GM18873 (cell line): ENCODE measurements around the gene PCDHB13.
"Not testable (repeated sequence)": the region's sequence is repeated elsewhere in the genome, so short reads cannot be mapped to it uniquely, and the experiment has no call there.

Experiments
- ATAC-seq: cut with Tn5 transposase; IDR thresholded peaks from one replicate; pipeline ENCODE4 v1.9.1; 2021; ENCODE audit warnings: mild to moderate bottlenecking, moderate library complexity, moderate number of reproducible peaks; ENCODE audit not compliant: unreplicated experiment, low FRiP score

PCDHB13 gene

DNA sequence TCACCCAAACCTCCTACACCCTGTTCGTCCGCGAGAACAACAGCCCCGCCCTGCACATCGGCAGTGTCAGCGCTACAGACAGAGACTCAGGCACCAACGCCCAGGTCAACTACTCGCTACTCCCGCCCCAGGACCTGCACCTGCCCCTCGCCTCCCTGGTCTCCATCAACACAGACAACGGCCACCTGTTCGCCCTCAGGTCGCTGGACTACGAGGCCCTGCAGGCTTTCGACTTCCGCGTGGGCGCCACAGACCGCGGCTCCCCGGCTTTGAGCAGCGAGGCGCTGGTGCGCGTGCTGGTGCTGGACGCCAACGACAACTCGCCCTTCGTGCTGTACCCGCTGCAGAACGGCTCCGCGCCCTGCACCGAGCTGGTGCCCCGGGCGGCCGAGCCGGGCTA is 12.6 kb upstream of the PCDHB13 start:
- not testable (repeated sequence) for ATAC-seq

- not testable (repeated sequence) for ATAC-seq
These were observed 12.1 kb upstream of the PCDHB13 start for GRCh38 chr5:141201646-141202045.

DNA sequence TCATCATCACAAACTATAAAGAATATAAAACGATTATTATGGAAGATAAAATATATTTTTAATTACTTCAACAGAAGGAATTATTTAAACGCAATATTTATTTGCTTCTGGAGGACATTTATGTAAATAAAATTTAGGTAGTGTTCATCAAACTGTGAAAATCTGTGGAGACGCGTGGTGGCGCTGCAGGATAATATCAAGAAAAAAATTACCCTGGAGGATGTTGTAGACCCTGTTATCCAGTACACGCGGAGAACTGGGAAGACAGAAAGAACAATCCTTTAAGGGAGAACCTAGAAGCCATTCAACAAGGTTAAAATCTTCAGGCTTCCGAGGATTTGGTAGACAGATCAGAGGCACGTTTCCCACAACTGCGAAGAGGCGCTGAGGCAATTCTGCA is 5.2 kb upstream of the PCDHB13 start, which contains the start of gene PCDHB12:
Gene PCDHB12, plus strand, starts transcription at position 242 of the 400 bp plus-strand sequence. CDS start 189 bp downstream, outside the sequence.
- ATAC-seq: no peak

- not testable (repeated sequence) for ATAC-seq
These were observed 3.4 kb upstream of the PCDHB13 start for GRCh38 chr5:141210281-141210680.

DNA sequence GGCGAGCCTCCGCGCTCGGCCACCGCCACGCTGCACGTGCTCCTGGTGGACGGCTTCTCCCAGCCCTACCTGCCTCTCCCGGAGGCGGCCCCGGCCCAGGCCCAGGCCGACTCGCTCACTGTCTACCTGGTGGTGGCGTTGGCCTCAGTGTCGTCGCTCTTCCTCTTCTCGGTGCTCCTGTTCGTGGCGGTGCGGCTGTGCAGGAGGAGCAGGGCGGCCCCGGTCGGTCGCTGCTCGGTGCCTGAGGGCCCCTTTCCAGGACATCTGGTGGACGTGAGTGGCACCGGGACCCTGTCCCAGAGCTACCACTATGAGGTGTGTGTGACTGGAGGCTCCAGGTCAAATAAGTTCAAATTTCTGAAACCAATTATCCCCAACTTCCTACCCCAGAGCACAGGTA is 2.9 kb upstream of the PCDHB13 start:
- not testable (repeated sequence) for ATAC-seq

DNA sequence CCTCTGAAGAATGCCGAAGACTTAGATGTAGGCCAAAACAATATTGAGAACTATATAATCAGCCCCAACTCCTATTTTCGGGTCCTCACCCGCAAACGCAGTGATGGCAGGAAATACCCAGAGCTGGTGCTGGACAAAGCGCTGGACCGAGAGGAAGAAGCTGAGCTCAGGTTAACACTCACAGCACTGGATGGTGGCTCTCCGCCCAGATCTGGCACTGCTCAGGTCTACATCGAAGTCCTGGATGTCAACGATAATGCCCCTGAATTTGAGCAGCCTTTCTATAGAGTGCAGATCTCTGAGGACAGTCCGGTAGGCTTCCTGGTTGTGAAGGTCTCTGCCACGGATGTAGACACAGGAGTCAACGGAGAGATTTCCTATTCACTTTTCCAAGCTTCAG is 864 bp downstream of the PCDHB13 start:
- ATAC-seq: not testable (repeated sequence)

DNA sequence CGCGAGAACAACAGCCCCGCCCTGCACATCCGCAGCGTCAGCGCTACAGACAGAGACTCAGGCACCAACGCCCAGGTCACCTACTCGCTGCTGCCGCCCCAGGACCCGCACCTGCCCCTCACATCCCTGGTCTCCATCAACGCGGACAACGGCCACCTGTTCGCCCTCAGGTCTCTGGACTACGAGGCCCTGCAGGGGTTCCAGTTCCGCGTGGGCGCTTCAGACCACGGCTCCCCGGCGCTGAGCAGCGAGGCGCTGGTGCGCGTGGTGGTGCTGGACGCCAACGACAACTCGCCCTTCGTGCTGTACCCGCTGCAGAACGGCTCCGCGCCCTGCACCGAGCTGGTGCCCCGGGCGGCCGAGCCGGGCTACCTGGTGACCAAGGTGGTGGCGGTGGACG is 1.8 kb downstream of the PCDHB13 start:
- not testable (repeated sequence) for ATAC-seq

DNA sequence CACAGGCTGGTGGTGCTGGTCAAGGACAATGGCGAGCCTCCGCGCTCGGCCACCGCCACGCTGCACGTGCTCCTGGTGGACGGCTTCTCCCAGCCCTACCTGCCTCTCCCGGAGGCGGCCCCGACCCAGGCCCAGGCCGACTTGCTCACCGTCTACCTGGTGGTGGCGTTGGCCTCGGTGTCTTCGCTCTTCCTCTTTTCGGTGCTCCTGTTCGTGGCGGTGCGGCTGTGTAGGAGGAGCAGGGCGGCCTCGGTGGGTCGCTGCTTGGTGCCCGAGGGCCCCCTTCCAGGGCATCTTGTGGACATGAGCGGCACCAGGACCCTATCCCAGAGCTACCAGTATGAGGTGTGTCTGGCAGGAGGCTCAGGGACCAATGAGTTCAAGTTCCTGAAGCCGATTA is 2.3 kb downstream of the PCDHB13 start:
- ATAC-seq: not testable (repeated sequence)

DNA sequence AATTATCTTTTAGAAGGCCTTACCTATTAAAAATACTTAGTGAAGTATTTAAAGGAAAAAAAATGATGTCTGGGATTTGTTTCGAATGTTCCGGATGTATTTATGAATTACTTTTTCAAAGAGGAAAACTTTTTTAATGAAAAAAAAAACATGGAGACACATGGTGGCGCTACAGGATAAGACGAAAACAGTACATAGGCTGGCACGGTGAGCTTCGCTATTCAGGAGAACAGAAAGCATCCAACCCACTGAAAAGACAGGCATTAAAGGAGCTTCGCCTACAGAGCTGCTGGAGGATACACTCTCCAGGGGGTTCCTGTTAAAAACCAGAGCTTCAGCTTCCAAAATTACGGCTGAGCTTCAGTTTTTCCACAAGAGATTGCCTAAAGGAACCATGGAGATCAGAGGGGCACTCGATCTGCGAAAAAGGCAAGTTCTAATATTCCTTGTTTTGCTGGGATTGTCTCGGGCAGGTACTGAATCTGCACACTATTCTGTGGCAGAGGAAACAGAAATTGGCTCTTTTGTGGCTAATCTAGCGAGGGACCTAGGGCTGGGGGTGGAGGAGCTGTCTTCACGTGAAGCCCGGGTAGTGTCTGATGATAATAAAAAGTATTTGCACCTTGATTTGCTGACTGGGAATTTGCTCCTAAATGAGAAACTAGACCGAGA is 9.5 kb downstream of the PCDHB13 start, which contains the start of gene PCDHB14:
Gene PCDHB14, plus strand, starts transcription at position 232 of the 672 bp plus-strand sequence. Its CDS starts 163 bp downstream, at position 395.
- ATAC-seq: no peak

- ATAC-seq: not testable (repeated sequence)
These were observed 11.1 kb downstream of the PCDHB13 start for GRCh38 chr5:141224844-141225243.

GRCh38 chr5:141225421-141225820 is 11.7 kb downstream of the PCDHB13 start:
- ATAC-seq: not testable (repeated sequence)

DNA sequence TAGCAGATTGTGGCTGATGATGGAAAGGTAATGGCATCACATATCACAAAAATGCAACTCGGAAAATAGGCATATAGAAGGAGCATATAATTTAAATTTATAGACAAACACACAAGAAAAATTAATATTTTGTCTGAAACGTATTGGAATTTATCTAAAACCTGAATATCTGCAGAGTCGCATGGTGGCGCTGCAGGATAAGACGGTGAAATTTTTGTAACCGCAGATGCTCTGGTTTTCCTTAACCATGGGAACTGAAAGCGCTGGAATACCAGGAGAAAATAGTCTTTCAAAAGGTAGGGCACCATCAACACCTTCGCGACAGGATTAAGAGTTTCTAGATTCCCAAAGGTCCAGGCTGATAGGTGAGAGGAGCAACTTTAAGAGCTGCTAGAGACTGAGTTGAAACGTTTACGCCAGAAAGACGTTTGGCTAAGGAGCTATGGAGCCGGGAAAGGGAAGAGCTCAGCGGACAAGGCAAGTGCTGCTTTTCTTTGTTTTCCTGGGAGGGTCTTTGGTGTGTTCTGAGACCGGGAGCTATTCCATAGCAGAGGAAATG is 20.5 kb downstream of the PCDHB13 start:
- ATAC-seq: no peak

DNA sequence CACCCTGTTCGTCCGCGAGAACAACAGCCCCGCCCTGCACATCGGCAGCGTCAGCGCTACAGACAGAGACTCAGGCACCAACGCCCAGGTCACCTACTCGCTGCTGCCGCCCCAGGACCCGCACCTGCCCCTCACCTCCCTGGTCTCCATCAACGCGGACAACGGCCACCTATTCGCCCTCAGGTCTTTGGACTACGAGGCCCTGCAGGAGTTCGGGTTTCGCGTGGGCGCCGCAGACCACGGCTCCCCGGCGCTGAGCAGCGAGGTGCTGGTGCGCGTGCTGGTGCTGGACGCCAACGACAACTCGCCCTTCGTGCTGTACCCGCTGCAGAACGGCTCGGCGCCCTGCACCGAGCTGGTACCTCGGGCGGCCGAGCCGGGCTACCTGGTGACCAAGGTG is 22.2 kb downstream of the PCDHB13 start:
- ATAC-seq: not testable (repeated sequence)

DNA sequence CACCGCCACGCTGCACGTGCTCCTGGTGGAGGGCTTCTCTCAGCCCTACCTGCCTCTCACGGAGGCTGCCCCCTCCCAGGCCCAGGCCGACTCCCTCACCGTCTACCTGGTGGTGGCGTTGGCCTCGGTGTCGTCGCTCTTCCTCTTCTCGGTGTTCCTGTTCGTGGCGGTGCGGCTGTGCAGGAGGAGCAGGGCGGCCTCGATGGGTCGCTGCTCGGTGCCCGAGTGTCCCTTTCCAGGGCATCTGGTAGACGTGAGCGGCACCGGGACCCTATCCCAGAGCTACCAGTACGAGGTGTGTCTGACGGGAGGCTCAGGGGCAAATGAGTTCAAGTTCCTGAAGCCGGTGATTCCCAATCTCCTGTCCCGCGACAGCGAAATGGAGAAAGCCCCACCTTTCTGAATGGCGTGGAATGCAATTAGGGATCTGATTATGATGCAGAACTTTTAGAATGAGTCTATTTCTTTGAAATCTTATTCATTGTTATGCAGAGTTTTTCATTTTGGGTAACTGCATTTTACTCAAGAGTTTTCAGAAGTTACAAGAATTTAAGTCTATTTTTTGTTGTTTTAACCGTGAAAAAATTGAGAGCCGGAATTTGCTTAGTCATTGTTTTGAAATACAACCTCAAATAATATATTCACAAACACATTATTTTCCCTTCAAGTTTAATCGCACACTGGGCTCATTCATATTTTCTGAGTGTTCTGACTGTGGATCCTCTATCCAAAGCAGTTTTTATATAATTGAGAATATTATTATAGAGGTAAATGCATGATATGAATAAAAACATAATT is 23.0 kb downstream of the PCDHB13 start:
- no peak for ATAC-seq

DNA sequence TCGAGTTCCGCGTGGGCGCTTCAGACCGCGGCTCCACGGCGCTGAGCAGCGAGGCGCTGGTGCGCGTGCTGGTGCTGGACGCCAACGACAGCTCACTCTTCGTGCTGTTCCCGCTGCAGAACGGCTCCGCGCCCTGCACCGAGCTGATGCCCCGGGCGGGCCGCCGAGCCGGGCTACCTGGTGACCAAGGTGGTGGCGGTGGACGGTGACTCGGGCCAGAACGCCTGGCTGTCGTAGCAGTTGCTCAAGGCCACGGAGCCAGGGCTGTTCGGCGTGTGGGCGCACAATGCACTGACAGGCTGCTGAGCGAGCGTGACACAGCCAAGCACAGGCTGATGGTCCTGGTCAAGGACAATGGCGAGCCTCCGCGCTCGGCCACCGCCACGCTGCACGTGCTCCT is 27.8 kb downstream of the PCDHB13 start:
- no peak for ATAC-seq

DNA sequence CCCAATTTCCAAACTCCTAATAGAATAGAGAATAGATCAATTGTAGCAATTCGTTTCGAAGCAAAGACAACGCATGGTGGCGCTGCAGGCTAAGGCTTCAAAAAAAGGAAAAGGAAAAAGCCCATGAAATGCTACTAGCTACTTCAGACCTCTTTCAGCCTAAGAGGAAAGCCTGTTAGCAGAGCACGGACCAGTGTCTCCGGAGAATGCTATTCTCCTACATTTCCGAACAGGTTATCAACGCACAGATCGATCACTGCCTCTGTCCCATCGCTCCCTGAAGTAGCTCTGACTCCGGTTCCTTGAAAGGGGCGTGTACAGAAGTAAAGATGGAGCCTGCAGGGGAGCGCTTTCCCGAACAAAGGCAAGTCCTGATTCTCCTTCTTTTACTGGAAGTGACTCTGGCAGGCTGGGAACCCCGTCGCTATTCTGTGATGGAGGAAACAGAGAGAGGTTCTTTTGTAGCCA is 31.6 kb downstream of the PCDHB13 start, which contains the start of gene PCDHB15:
Gene PCDHB15, plus strand, starts transcription at position 146 of the 468 bp plus-strand sequence. Its CDS starts 184 bp downstream, at position 330.
- ATAC-seq: no peak

DNA sequence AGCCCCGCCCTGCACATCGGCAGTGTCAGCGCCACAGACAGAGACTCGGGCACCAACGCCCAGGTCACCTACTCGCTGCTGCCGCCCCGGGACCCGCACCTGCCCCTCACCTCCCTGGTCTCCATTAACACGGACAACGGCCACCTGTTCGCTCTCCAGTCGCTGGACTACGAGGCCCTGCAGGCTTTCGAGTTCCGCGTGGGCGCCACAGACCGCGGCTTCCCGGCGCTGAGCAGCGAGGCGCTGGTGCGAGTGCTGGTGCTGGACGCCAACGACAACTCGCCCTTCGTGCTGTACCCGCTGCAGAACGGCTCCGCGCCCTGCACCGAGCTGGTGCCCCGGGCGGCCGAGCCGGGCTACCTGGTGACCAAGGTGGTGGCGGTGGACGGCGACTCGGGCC is 33.3 kb downstream of the PCDHB13 start:
- not testable (repeated sequence) for ATAC-seq

DNA sequence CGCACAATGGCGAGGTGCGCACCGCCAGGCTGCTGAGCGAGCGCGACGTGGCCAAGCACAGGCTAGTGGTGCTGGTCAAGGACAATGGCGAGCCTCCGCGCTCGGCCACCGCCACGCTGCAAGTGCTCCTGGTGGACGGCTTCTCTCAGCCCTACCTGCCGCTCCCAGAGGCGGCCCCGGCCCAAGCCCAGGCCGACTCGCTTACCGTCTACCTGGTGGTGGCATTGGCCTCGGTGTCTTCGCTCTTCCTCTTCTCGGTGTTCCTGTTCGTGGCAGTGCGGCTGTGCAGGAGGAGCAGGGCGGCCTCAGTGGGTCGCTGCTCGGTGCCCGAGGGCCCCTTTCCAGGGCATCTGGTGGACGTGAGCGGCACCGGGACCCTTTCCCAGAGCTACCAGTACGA is 33.7 kb downstream of the PCDHB13 start:
- not testable (repeated sequence) for ATAC-seq

- no peak for ATAC-seq
These were observed 36.9 kb downstream of the PCDHB13 start for GRCh38 chr5:141250576-141250975.

GRCh38 chr5:141258464-141258863 is 44.7 kb downstream of the PCDHB13 start:
- ATAC-seq: no peak

GRCh38 chr5:141258948-141259347 is 45.2 kb downstream of the PCDHB13 start:
- ATAC-seq: no peak
